ENCODE data around the gene TEAD2.

The TEAD2 gene

DNA sequence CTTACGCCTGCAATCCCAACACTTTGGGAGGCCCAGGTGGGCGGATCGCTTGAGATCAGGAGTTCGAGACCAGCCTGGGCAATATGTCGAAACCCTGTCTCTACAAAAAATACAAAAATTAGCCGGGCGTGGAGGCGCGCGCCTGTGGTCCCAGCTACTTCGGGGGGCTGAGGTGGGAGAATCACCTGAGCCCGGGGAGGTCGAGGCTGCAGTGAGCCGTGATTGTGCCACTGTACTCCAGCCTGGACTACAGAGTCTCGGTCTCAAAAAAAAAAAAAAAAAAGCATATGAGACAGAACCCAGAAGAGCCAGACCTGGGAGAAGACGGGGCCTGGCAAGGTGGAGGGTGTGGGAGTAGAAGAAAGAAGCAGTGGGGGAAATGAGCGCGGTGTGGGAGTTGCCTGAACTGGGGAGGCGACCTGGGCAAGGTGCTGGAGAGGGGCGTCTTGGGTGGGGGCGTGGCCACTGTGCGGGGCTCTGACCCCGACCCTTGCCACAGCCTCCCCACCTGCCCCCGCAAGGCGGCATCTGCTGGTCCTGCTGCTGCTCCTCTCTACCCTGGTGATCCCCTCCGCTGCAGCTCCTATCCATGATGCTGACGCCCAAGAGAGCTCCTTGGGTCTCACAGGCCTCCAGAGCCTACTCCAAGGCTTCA is 2.0 kb upstream of the TEAD2 start:
- Histone ChIP-seq H3K36me3 (no peaks in the 10 kb centered on the region), H3K4me1 (no peaks in the 10 kb centered on the region), H3K4me3 (ENCODE audit: low read depth, low read length) (peak overlapping the region; percentile 41), H3K9me3 (peaks cover 2% of the 10 kb centered on the region; the same call in 1 of the 2 replicates), H3K27me3 (peaks cover 17% of the 10 kb centered on the region)
- TF ChIP-seq, protein P1, sequence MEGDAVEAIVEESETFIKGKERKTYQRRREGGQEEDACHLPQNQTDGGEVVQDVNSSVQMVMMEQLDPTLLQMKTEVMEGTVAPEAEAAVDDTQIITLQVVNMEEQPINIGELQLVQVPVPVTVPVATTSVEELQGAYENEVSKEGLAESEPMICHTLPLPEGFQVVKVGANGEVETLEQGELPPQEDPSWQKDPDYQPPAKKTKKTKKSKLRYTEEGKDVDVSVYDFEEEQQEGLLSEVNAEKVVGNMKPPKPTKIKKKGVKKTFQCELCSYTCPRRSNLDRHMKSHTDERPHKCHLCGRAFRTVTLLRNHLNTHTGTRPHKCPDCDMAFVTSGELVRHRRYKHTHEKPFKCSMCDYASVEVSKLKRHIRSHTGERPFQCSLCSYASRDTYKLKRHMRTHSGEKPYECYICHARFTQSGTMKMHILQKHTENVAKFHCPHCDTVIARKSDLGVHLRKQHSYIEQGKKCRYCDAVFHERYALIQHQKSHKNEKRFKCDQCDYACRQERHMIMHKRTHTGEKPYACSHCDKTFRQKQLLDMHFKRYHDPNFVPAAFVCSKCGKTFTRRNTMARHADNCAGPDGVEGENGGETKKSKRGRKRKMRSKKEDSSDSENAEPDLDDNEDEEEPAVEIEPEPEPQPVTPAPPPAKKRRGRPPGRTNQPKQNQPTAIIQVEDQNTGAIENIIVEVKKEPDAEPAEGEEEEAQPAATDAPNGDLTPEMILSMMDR (IDR thresholded peaks at IDR 0.05; ENCODE audit: low read depth, low read length): no peak
- no peak for DNase-seq

DNA sequence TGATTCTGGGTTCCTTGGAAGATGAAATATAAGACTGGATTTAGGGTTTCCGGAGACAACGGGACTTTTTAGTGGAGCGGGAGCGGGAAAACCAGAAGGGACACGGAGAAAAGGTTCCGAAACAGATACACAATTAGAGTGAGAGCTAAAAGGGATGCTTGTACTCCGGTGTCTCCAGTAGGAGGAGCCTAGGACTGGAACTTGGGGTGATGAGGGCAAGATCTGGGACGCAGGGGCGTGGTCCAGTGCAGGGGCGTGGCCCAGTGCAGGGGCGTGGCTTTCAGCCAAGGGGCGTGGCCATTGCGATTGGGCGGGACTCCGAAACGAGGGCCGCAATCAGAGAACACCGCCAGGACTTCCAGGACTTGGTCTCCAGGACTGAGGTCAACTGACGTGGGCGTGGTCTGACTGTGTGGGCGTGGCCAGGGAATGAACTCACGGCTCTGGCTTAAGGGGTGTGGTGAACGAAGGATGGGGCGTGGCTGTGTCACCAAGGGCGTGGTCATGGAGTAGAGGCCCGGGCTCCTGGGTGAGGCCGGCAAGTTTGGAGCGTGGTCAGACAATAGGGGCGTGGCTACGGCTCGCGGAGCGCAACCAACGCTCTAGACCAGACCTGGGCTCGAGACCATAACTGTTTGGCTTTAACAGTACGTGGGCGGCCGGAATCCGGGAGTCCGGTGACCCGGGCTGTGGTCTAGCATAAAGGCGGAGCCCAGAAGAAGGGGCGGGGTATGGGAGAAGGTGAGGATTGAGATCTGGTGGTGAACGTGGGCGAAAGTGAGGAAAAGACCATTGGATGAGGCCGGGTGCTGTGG is 1.3 kb upstream of the TEAD2 start, which contains the start of gene DKKL1:
TSS of gene DKKL1 (plus strand) at position 610 of the 815 bp plus-strand sequence. CDS start at position 732, 122 bp downstream.
- Histone ChIP-seq H3K36me3 (no peaks in the 10 kb centered on the region), H3K4me3 (ENCODE audit: low read depth, low read length) (peak within 1 kb of the TSS; percentile 55), H3K4me1 (no peaks in the 10 kb centered on the region), H3K9me3 (no peaks in the 10 kb centered on the region), H3K27me3 (peaks cover 17% of the 10 kb centered on the region)
- TF ChIP-seq, protein P1 (IDR thresholded peaks at IDR 0.05; ENCODE audit: low read depth, low read length): no peak
- peak; percentile 99 for DNase-seq

GRCh38 chr19:49362929-49363267 is 682 bp upstream of the TEAD2 start:
- TF ChIP-seq, protein P1 (IDR thresholded peaks at IDR 0.05; ENCODE audit: low read depth, low read length): no peak
- no peaks in the 10 kb centered on the region for H3K4me1 ChIP-seq
- peak overlapping the region; percentile 55 for H3K4me3 ChIP-seq (ENCODE audit: low read depth, low read length)

GRCh38 chr19:49361438-49362047 is 673 bp downstream of the TEAD2 start:
- H3K9me3 ChIP-seq: no peaks in the 10 kb centered on the region
- H3K4me1 ChIP-seq: no peaks in the 10 kb centered on the region
- DNase-seq: peak; percentile 67
- H3K36me3 ChIP-seq: no peaks in the 10 kb centered on the region
- TF ChIP-seq, protein P1 (IDR thresholded peaks at IDR 0.05; ENCODE audit: low read depth, low read length): no peak
- peak overlapping the region; percentile 55 for H3K4me3 ChIP-seq (ENCODE audit: low read depth, low read length)
- peaks cover 17% of the 10 kb centered on the region for H3K27me3 ChIP-seq

More at GRCh38 chr19:49362929-49363267, 682 bp upstream of the TEAD2 start:
- DNase-seq: no peak
- Histone ChIP-seq H3K9me3 (no peaks in the 10 kb centered on the region), H3K36me3 (no peaks in the 10 kb centered on the region), H3K27me3 (peaks cover 17% of the 10 kb centered on the region)

- Histone ChIP-seq H3K9me3 (no peaks in the 10 kb centered on the region), H3K36me3 (no peaks in the 10 kb centered on the region), H3K27me3 (peaks cover 17% of the 10 kb centered on the region), H3K4me1 (no peaks in the 10 kb centered on the region), H3K4me3 (ENCODE audit: low read depth, low read length) (no peak overlapping the region)
- TF ChIP-seq, protein P1 (IDR thresholded peaks at IDR 0.05; ENCODE audit: low read depth, low read length): no peak
- no peak for DNase-seq
Observed at GRCh38 chr19:49359851-49360820, 2.1 kb downstream of the TEAD2 start.
